CD4-positive, alpha-beta memory T cell (primary cell): ENCODE data around the gene SMDT1. TPM values are rescaled to one million over a fixed set of nuclear protein-coding genes. Genes with fewer than 3 reads are reported as not detected.

Experiments used
- CTCF ChIA-PET: fragments of 350-600 bp; sonication (Branson Sonifier 250); formaldehyde crosslinking; loops from one replicate; lab custom pipeline; 2021; ENCODE audit warnings: inconsistent platforms; ENCODE audit not compliant: partially characterized antibody; lab: Charles Lee
- POLR2A ChIA-PET: fragments of 350-600 bp; sonication (Branson Sonifier 250); formaldehyde crosslinking; loops from one replicate; lab custom pipeline; 2021; ENCODE audit not compliant: partially characterized antibody; lab: Charles Lee
- DNase-seq, 5 donors: peaks; one replicate each; pipeline versions ENCODE4 v3.0.0 to v3.0.0-alpha.2; 2020 to 2022; ENCODE audit warnings: mixed read lengths in 1 of 5
- H3K27ac ChIP-seq: one replicate; pipeline ENCODE4 v1.7.0; 2013; ENCODE audit warnings: low read depth, low read length
- H3K27me3 ChIP-seq: 2 replicates; pipeline ENCODE4 v1.7.0; 2013; ENCODE audit warnings: mild to moderate bottlenecking, low read length, moderate library complexity; ENCODE audit not compliant: insufficient read depth
- H3K36me3 ChIP-seq: 2 replicates; pipeline ENCODE4 v1.7.0; 2013; ENCODE audit warnings: mild to moderate bottlenecking, low read length, moderate library complexity; ENCODE audit not compliant: insufficient read depth
- H3K4me1 ChIP-seq: 2 replicates; pipeline ENCODE4 v1.7.0; 2013; ENCODE audit warnings: mild to moderate bottlenecking, low read length, moderate library complexity; ENCODE audit not compliant: insufficient read depth
- H3K4me3 ChIP-seq, 2 donors: one replicate each; pipeline ENCODE4 v1.7.0; 2013; ENCODE audit warnings: low read length in 2 of 2, mild to moderate bottlenecking in 1 of 2
- H3K9me3 ChIP-seq, 2 donors: one replicate each; pipeline ENCODE4 v1.7.0; 2013; ENCODE audit warnings: low read length in 2 of 2, control low read depth in 1 of 2; ENCODE audit not compliant: control insufficient read depth in 1 of 2
- H3K27ac Mint-ChIP-seq, 7 donors: one replicate each; pipeline ENCODE4 v1.8.0; 2020 to 2021; ENCODE audit warnings: mixed read lengths in 7 of 7, mild to moderate bottlenecking in 6 of 7, inconsistent platforms in 3 of 7, moderate library complexity in 3 of 7
- H3K27me3 Mint-ChIP-seq, 2 donors: one replicate each; pipeline ENCODE4 v1.8.0; 2020 to 2021; ENCODE audit warnings: mixed read lengths in 2 of 2
- H3K36me3 Mint-ChIP-seq, 2 donors: one replicate each; pipeline ENCODE4 v1.8.0; 2020 to 2021; ENCODE audit warnings: mixed read lengths in 2 of 2, inconsistent platforms in 1 of 2, mild to moderate bottlenecking in 1 of 2
- H3K4me1 Mint-ChIP-seq, 4 donors: one replicate each; pipeline ENCODE4 v1.8.0; 2020 to 2021; ENCODE audit warnings: mixed read lengths in 4 of 4, mild to moderate bottlenecking in 1 of 4
- H3K4me3 Mint-ChIP-seq, 8 donors: one replicate each; pipeline ENCODE4 v1.8.0; 2020 to 2021; ENCODE audit warnings: mixed read lengths in 8 of 8, mild to moderate bottlenecking in 7 of 8, moderate library complexity in 6 of 8, inconsistent platforms in 3 of 8
- H3K9me3 Mint-ChIP-seq, 8 donors: one replicate each; pipeline ENCODE4 v1.8.0; 2020 to 2021; ENCODE audit warnings: mixed read lengths in 8 of 8, mild to moderate bottlenecking in 5 of 8, inconsistent platforms in 3 of 8, moderate library complexity in 1 of 8
- intact Hi-C: fragments of 100-400 bp; cut with micrococcal nuclease; formaldehyde crosslinking; loops from one replicate; pipeline ENCODE4 v1.15.1; 2023
- polyA plus RNA-seq, 2 donors: library from polyadenylated mRNA; unstranded; fragments of 300-500 nt; fragmentation: Illumina TruSeq; gene quantifications; one replicate each; pipeline ENCODE4 v1.2.3, GENCODE V29; 2021
- total RNA-seq, 2 experiments: library from RNA; stranded (reverse); gene quantifications; one replicate each; pipeline ENCODE4 v1.2.3, GENCODE V29; 2021

The SMDT1 gene
- total and polyA plus RNA-seq, 4 experiments from 2014 or later, result 101 to 279 (median 139) TPM

DNA sequence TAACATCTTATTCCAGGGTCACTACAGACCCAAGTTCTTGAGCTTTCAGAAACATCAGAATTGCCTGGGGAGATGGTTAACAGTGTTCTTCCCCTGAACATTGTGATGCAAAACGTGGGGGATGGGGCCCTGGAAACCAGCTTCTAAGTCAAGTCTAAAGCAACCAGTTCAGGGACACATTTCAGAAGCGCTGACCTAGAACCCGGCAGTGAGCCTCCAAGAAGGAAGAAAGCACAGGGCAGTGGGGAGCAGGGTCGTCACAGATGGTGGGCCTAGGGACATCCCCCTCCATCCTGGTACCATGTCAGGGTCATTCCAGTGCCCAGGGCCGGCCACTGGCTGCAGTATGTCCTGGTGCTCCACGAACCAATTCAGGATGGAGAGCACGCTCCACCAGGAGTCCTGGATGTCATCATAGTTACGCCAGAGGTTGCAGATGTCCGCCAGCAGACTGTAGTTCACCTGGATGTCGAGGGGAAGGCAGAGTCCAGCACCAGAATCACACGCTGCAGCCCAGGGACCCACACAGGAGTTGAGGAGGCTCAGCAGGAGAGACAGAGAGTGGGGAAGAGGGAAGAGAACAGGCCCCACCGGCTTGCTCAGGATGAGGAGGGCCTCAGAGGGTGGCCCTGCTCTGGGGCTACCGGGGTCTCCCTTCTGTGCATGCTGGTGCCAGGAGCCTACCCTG, 13.9 kb upstream of the SMDT1 start:
- peaks cover 4 to 27% (median 14%) of the 10 kb centered on the region in 4 donors for H3K4me1 Mint-ChIP-seq
- H3K4me3 ChIP-seq, result no peak overlapping the region
- H3K36me3 ChIP-seq, result peaks cover 27% of the 10 kb centered on the region
- no peak overlapping the region for H3K27ac ChIP-seq
- H3K27me3 Mint-ChIP-seq, result no peaks in the 10 kb centered on the region
- CTCF ChIA-PET, result no interaction called here
- peaks cover 10% of the 10 kb centered on the region for H3K4me1 ChIP-seq
- H3K36me3 Mint-ChIP-seq, result peaks cover 35 to 52% of the 10 kb centered on the region in 2 donors
- no peaks in the 10 kb centered on the region for H3K9me3 ChIP-seq
- no peak for DNase-seq
- no peak overlapping the region for H3K4me3 Mint-ChIP-seq
- intact Hi-C loops, result no loop called here
- no peaks in the 10 kb centered on the region for H3K9me3 Mint-ChIP-seq
- POLR2A ChIA-PET, result interaction anchor here (0.8 to 1.6 kb wide), 4 partner anchors 10 to 25 kb away, joined by 3 to 8 read pairs (median 6); partner anchors contain the start of genes NDUFA6 and SMDT1
- H3K27ac Mint-ChIP-seq, result peak overlapping the region in 2 of 7 donors; percentile 27 to 42
- H3K27me3 ChIP-seq, result no peaks in the 10 kb centered on the region

- no peak overlapping the region for H3K27ac ChIP-seq
- intact Hi-C loops, result no loop called here
- H3K4me3 ChIP-seq, result no peak overlapping the region
- DNase-seq, result peak in 1 of 5 donors; percentile 33
- peaks cover 29 to 52% of the 10 kb centered on the region in 2 donors for H3K36me3 Mint-ChIP-seq
- no peaks in the 10 kb centered on the region for H3K9me3 Mint-ChIP-seq
- ChIA-PET POLR2A (interaction anchor here (1.5 kb wide), 1 partner anchor 14 kb away, joined by 3 read pairs; no protein-coding TSS in a partner anchor), CTCF (no interaction called here)
- no peaks in the 10 kb centered on the region for H3K27me3 Mint-ChIP-seq
- no peaks in the 10 kb centered on the region for H3K9me3 ChIP-seq
- peak overlapping the region in 2 of 7 donors; percentile 27 to 31 for H3K27ac Mint-ChIP-seq
- H3K4me1 ChIP-seq, result peaks cover 13% of the 10 kb centered on the region
- H3K36me3 ChIP-seq, result peaks cover 20% of the 10 kb centered on the region
- H3K4me3 Mint-ChIP-seq, result no peak overlapping the region
- H3K4me1 Mint-ChIP-seq, result peaks cover 9 to 34% (median 19%) of the 10 kb centered on the region in 4 donors
- no peaks in the 10 kb centered on the region for H3K27me3 ChIP-seq
Measured at GRCh38 chr22:42066126-42066761, 13.3 kb upstream of the SMDT1 start.

GRCh38 chr22:42066937-42067336, 12.6 kb upstream of the SMDT1 start:
- Mint-ChIP-seq H3K27me3 (no peaks in the 10 kb centered on the region), H3K27ac (no peak overlapping the region), H3K9me3 (no peaks in the 10 kb centered on the region), H3K36me3 (peaks cover 25 to 50% of the 10 kb centered on the region in 2 donors), H3K4me3 (no peak overlapping the region), H3K4me1 (peaks cover 14 to 40% (median 24%) of the 10 kb centered on the region in 4 donors)
- intact Hi-C loops, result no loop called here
- Histone ChIP-seq H3K27ac (no peak overlapping the region), H3K27me3 (no peaks in the 10 kb centered on the region), H3K4me3 (no peak overlapping the region), H3K4me1 (peaks cover 20% of the 10 kb centered on the region), H3K9me3 (no peaks in the 10 kb centered on the region), H3K36me3 (peaks cover 18% of the 10 kb centered on the region)
- CTCF ChIA-PET, result no interaction called here
- DNase-seq, result peak in 1 of 5 donors; percentile 30
- POLR2A ChIA-PET, result interaction anchor here (1.5 kb wide), 1 partner anchor 13 kb away, joined by 3 read pairs; no protein-coding TSS in a partner anchor

DNA sequence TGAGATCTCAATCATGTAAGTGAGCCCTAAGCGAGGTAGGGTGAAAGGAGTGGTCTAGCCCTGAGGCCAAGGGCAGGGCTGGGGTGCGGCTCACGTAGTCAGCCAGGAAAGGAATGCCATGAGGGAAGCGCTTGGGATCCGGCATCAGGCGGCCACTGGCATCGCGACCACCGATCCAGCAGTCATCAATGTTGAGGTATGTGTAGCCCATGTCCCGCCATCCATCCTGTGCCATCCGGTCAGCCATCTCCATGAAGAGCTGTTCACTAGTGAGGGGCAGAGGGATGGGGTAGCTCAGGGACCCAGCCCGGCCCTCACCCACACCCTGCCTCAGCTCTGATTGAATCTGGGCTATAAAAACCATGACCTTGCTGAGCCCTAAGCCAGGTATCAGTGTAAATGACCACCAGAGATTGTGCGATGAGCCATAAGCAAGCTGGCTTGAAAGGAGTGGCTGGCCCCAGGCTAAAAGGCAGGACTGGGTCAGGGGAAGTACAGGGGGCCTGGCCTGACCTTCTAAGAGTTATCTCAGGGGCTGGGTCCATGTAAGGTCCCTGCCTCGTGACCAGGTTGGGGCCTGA, 11.7 kb upstream of the SMDT1 start:
- H3K9me3 Mint-ChIP-seq, result no peaks in the 10 kb centered on the region
- no peaks in the 10 kb centered on the region for H3K27me3 Mint-ChIP-seq
- peak overlapping the region in 2 of 7 donors; percentile 5 to 30 for H3K27ac Mint-ChIP-seq
- intact Hi-C loops, result no loop called here
- Histone ChIP-seq H3K9me3 (no peaks in the 10 kb centered on the region), H3K27me3 (no peaks in the 10 kb centered on the region), H3K4me1 (peaks cover 20% of the 10 kb centered on the region), H3K4me3 (no peak overlapping the region), H3K27ac (no peak overlapping the region), H3K36me3 (peaks cover 14% of the 10 kb centered on the region)
- H3K36me3 Mint-ChIP-seq, result peaks cover 21 to 45% of the 10 kb centered on the region in 2 donors
- ChIA-PET CTCF (no interaction called here), POLR2A (interaction anchor here (1.5 to 4.3 kb wide), 2 partner anchors 12 to 23 kb away, joined by 3 to 39 read pairs; partner anchors contain the start of gene NDUFA6)
- H3K4me1 Mint-ChIP-seq, result peaks cover 16 to 45% (median 28%) of the 10 kb centered on the region in 4 donors
- no peak overlapping the region for H3K4me3 Mint-ChIP-seq
- DNase-seq, result peak in 1 of 5 donors; percentile 3

GRCh38 chr22:42068291-42068690, 11.2 kb upstream of the SMDT1 start:
- Histone ChIP-seq H3K27ac (no peak overlapping the region), H3K27me3 (no peaks in the 10 kb centered on the region), H3K4me1 (peaks cover 20% of the 10 kb centered on the region), H3K36me3 (peaks cover 11% of the 10 kb centered on the region), H3K9me3 (no peaks in the 10 kb centered on the region), H3K4me3 (no peak overlapping the region)
- intact Hi-C loops, result no loop called here
- H3K4me1 Mint-ChIP-seq, result peaks cover 17 to 50% (median 30%) of the 10 kb centered on the region in 4 donors
- H3K27me3 Mint-ChIP-seq, result no peaks in the 10 kb centered on the region
- POLR2A ChIA-PET, result interaction anchor here (3.8 to 4.3 kb wide), 2 partner anchors 12 to 22 kb away, joined by 39 to 73 read pairs; partner anchors contain the start of genes NDUFA6 and SMDT1
- DNase-seq, result peak in 1 of 5 donors; percentile 7
- CTCF ChIA-PET, result no interaction called here
- H3K9me3 Mint-ChIP-seq, result no peaks in the 10 kb centered on the region
- no peak overlapping the region for H3K4me3 Mint-ChIP-seq
- H3K27ac Mint-ChIP-seq, result peak overlapping the region in 4 of 7 donors; percentile 10 to 94 (median 40)
- H3K36me3 Mint-ChIP-seq, result peaks cover 18 to 41% of the 10 kb centered on the region in 2 donors

DNA sequence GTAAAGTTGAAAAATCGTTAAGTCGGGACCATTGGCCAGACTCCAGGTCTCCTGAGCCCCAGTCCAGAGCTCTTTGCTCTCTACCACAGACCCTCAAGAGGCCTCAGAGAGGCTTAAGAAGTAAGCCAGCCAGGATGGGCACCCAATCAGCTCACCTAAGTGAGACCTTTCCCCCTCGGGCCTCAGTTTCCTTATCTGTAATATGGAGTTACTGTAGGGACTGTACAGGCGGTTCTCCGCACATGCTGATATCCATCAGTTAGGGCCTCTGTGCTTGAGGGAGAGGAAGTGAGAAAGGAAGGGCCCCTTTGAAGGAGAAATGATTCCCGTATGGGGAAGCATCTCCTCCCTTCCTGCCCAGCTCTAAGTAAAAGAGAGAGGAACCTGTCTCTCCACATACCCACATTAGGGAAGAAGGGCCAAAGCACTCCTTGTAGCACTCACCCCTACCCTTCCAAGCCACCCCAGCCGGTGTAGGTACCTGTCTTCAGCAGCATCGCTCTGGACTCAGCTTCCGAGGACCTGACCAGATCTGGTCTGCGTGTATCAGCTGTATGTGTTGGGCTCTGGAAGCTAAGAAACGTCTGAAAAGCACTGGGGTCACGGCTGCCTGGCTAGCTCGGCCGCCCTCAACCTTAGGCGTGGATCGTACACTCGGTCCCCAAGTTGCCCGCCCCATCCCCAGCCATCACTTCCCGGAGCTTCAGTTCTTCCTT, 9.5 kb upstream of the SMDT1 start:
- H3K27me3 Mint-ChIP-seq, result no peaks in the 10 kb centered on the region
- H3K4me3 Mint-ChIP-seq, result peak overlapping the region; percentile 92 to 95 (median 92)
- Histone ChIP-seq H3K36me3 (peaks cover 11% of the 10 kb centered on the region), H3K4me3 (peak overlapping the region; percentile 37 to 51), H3K27me3 (no peaks in the 10 kb centered on the region), H3K4me1 (peaks cover 33% of the 10 kb centered on the region), H3K9me3 (no peaks in the 10 kb centered on the region), H3K27ac (peak overlapping the region; percentile 74)
- peaks cover 18 to 56% (median 36%) of the 10 kb centered on the region in 4 donors for H3K4me1 Mint-ChIP-seq
- POLR2A ChIA-PET, result interaction anchor here (0.8 to 4.3 kb wide), 11 partner anchors 9 to 374 kb away, joined by 3 to 73 read pairs (median 3); partner anchors contain the start of genes NDUFA6, SMDT1 and WBP2NL
- no peak for DNase-seq
- intact Hi-C loops, result loop anchor here (1.0 to 10.0 kb wide), 5 partner anchors 9 to 545 kb away; partner anchors contain the start of genes POLDIP3, SEPTIN3, SMDT1 and SNU13
- no peaks in the 10 kb centered on the region for H3K9me3 Mint-ChIP-seq
- peak overlapping the region; percentile 87 to 95 (median 94) for H3K27ac Mint-ChIP-seq
- peaks cover 9 to 33% of the 10 kb centered on the region in 2 donors for H3K36me3 Mint-ChIP-seq
- CTCF ChIA-PET, result interaction anchor here (0.6 to 1.1 kb wide), 6 partner anchors 12 to 113 kb away, joined by 3 read pairs; partner anchors contain the start of gene NDUFA6
